BLaER1 treated with 17β-estradiol and CSF1 and Interleukin-3, amounts not matched to agents 10 nM and 100 nM (cell line): ENCODE measurements around the gene GIGYF1.
"Not testable (repeated sequence)": the region's sequence is repeated elsewhere in the genome, so short reads cannot be mapped to it uniquely, and the experiment has no call there.

Experiments used
- H3K27ac ChIP-seq, 11 experiments: shearing (Covaris generic); formaldehyde crosslinking; 2 replicates each; pipeline ENCODE4 v1.8.1; 2022
- H3K27me3 ChIP-seq, 11 experiments: shearing (Covaris generic); formaldehyde crosslinking; 2 replicates each; pipeline ENCODE4 v1.8.1; 2022
- H3K36me3 ChIP-seq, 11 experiments: shearing (Covaris generic); formaldehyde crosslinking; 2 replicates each; pipeline ENCODE4 v1.8.1; 2022
- H3K4me1 ChIP-seq, 10 experiments: shearing (Covaris generic); formaldehyde crosslinking; 2 replicates each; pipeline ENCODE4 v1.8.1; 2022
- H3K4me2 ChIP-seq, 11 experiments: shearing (Covaris generic); formaldehyde crosslinking; 2 replicates each; pipeline ENCODE4 v1.8.1; 2022
- H3K4me3 ChIP-seq, 10 experiments: shearing (Covaris generic); formaldehyde crosslinking; 2 replicates each; pipeline ENCODE4 v1.8.1; 2022
- H3K9ac ChIP-seq, 11 experiments: shearing (Covaris generic); formaldehyde crosslinking; 2 replicates each; pipeline ENCODE4 v1.8.1; 2022
- H3K9me3 ChIP-seq, 11 experiments: shearing (Covaris generic); formaldehyde crosslinking; replicated peaks in 1 of 11; 2 replicates each; pipeline ENCODE4 v1.8.1; 2022
- H4K20me1 ChIP-seq, 11 experiments: shearing (Covaris generic); formaldehyde crosslinking; 2 replicates each; pipeline ENCODE4 v1.8.1; 2022
- Cebpa-rat ChIP-seq, 11 experiments: shearing (Covaris generic); IDR thresholded peaks; 2 replicates each; pipeline ENCODE4 v1.8.1; 2022

Gene GIGYF1

GRCh38 chr7:100694098-100694745 is at the start of gene GIGYF1:
TSS of gene GIGYF1 (minus strand) at chr7:100694250. CDS start at chr7:100688238, 6,012 bp downstream.
- Histone ChIP-seq H3K4me2 (peak within 1 kb of the TSS; percentile 95 to 99 (median 98)), H3K4me1 (peaks cover 38 to 54% (median 46%) of the 10 kb centered on the region in 10 experiments), H3K27me3 (no peaks in the 10 kb centered on the region), H3K9ac (peak within 1 kb of the TSS; percentile 96 to 99 (median 97)), H4K20me1 (peaks cover 39 to 46% (median 44%) of the 10 kb centered on the region in 11 experiments), H3K9me3 (no peaks in the 10 kb centered on the region), H3K27ac (peak within 1 kb of the TSS; percentile 88 to 96 (median 95)), H3K36me3 (peaks cover 0 to 13% (median 0%) of the 10 kb centered on the region in 11 experiments; a peak in 8 of 22 replicates), H3K4me3 (peak within 1 kb of the TSS; percentile 91 to 99 (median 98))
- TF ChIP-seq Cebpa-rat (IDR thresholded peaks at IDR 0.05) = no peak

DNA sequence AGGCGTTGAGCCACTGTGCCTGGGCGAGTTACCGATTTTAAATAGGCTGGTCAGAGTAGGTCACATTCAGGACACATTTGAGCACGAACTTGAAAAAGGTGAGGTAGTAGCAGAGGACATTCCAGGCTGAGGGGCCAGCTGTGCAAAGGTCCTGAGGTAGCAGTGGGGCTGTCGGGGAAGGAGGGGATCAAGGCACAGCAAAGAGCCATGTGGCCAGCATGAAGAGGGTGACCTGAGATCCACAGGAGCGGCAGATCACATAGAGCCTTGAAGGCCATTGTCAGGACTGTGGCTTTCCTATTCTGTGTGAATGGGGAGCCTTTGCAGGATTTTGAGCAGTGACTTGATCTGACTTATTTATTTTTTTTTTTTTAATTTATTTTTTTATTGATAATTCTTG is 45.9 kb upstream of the GIGYF1 start:
- H3K27ac ChIP-seq = no peak overlapping the region
- no peak overlapping the region for H3K4me3 ChIP-seq
- no peaks in the 10 kb centered on the region for H3K9me3 ChIP-seq
- no peak overlapping the region for H3K9ac ChIP-seq
- H4K20me1 ChIP-seq = no peaks in the 10 kb centered on the region
- no peaks in the 10 kb centered on the region for H3K36me3 ChIP-seq
- H3K4me1 ChIP-seq = no peaks in the 10 kb centered on the region
- no peak for TF ChIP-seq Cebpa-rat (IDR thresholded peaks at IDR 0.05)
- H3K27me3 ChIP-seq = peaks cover 1 to 9% (median 8%) of the 10 kb centered on the region in 11 experiments; a peak in 21 of 22 replicates
- no peak overlapping the region for H3K4me2 ChIP-seq

DNA sequence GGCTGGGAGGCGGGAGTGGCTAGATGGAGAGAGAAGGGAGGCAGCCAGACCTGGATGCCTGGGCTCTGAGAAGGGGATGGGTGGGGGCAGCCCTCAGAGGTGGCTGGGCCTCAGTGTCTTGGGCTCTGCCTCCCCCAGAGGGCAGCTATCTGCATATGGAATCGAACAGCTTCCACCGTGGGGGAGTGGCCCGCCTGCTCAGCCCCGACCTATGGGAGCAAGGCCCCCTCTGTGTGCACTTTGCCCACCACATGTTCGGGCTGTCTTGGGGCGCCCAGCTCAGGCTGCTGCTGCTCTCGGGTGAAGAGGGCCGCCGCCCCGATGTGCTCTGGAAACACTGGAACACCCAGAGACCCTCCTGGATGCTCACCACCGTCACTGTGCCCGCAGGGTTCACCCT is 42.6 kb upstream of the GIGYF1 start:
- no peak for TF ChIP-seq Cebpa-rat (IDR thresholded peaks at IDR 0.05)

DNA sequence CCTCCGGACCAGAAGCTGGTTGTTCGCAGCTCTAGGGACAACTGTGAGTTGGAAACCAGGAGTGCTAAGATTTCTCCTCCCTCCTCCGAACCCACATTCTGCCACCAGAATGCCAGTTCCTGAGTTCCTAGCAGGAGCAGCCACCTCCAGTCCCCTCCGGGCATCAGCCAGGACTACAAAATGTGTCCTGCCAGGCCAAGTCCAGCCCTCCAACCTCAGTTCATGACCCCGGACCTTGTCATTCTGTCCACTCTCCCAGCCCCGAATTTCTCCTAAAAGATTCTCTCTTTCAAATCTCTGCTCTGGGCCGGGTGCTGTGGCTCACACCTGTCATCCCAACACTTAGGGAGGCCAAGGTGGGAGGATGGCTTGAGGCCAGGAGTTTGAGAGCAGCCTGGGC is 41.7 kb upstream of the GIGYF1 start:
- Histone ChIP-seq H3K27ac (no peak overlapping the region), H3K9me3 (no peaks in the 10 kb centered on the region), H3K4me2 (no peak overlapping the region), H3K9ac (no peak overlapping the region), H3K27me3 (no peaks in the 10 kb centered on the region), H3K4me3 (no peak overlapping the region), H3K36me3 (no peaks in the 10 kb centered on the region), H3K4me1 (no peaks in the 10 kb centered on the region), H4K20me1 (no peaks in the 10 kb centered on the region)
- no peak for TF ChIP-seq Cebpa-rat (IDR thresholded peaks at IDR 0.05)

More for the DNA sequence above, 42.6 kb upstream of the GIGYF1 start:
- Histone ChIP-seq H3K9me3 (no peaks in the 10 kb centered on the region), H3K36me3 (no peaks in the 10 kb centered on the region), H3K9ac (no peak overlapping the region), H3K27me3 (no peaks in the 10 kb centered on the region), H3K4me2 (no peak overlapping the region), H3K4me3 (no peak overlapping the region), H4K20me1 (no peaks in the 10 kb centered on the region), H3K4me1 (no peaks in the 10 kb centered on the region), H3K27ac (no peak overlapping the region)

GRCh38 chr7:100731937-100732636 is 38.0 kb upstream of the GIGYF1 start:
- Histone ChIP-seq H3K36me3 (no peaks in the 10 kb centered on the region), H4K20me1 (no peaks in the 10 kb centered on the region), H3K27me3 (no peaks in the 10 kb centered on the region), H3K9ac (no peak overlapping the region), H3K4me2 (no peak overlapping the region), H3K4me1 (no peaks in the 10 kb centered on the region), H3K27ac (no peak overlapping the region), H3K4me3 (no peak overlapping the region), H3K9me3 (no peaks in the 10 kb centered on the region)
- TF ChIP-seq Cebpa-rat (IDR thresholded peaks at IDR 0.05) = no peak

DNA sequence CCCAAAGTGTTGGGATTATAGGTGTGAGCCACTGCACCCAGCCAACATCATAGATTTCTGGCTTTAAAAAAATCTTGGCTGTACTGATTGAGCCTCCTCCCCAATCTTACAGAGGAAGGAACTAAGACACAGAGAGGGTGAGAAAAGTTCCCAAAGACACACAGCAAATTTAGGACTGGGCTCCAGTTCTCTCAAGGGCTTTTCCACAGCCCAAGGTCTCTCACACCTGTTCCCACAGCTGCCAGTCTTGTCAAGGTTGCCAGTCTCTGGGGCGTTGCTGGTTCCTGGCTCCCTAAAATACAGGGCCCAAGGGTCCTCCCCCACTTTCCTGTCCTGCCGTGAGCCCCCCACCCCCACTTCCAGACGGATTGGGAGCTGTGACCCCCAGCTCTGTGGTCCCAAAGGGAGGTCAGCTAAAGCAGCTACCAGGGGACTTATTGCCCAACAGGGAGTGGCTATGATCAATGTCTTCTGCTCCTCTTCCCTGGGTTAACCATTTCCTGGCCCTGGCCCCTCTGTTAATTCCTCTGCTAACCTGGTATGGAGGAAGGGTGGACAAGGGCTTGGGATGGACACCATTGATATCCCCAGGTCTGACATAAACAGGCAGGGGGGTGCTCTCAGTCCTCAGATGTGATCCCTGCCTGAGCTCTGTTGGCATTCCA is 36.2 kb upstream of the GIGYF1 start:
- Histone ChIP-seq H3K4me2 (no peak overlapping the region), H3K4me1 (0 out of 20 replicates have a peak, but pooled peaks cover 0 to 4% (median 0%) of the 10 kb centered on the region in 10 experiments), H4K20me1 (no peaks in the 10 kb centered on the region; a peak in 1 of 22 replicates), H3K36me3 (no peaks in the 10 kb centered on the region), H3K9me3 (no peaks in the 10 kb centered on the region), H3K4me3 (no peak overlapping the region), H3K9ac (no peak overlapping the region), H3K27ac (no peak overlapping the region), H3K27me3 (no peaks in the 10 kb centered on the region)
- no peak for TF ChIP-seq Cebpa-rat (IDR thresholded peaks at IDR 0.05)

GRCh38 chr7:100728196-100728595 is 34.1 kb upstream of the GIGYF1 start:
- Histone ChIP-seq H3K9me3 (no peaks in the 10 kb centered on the region), H3K27ac (no peak overlapping the region), H3K4me3 (no peak overlapping the region), H3K27me3 (peaks cover 0 to 9% (median under 1%) of the 10 kb centered on the region in 11 experiments; a peak in 8 of 22 replicates), H4K20me1 (peaks cover 0 to 4% (median 0%) of the 10 kb centered on the region in 11 experiments; a peak in 2 of 22 replicates), H3K9ac (0 out of 22 replicates have a peak overlapping the region, but pooled peaks of 1 of the 11 experiments have one; percentile 4), H3K36me3 (no peaks in the 10 kb centered on the region), H3K4me2 (no peak overlapping the region), H3K4me1 (peaks cover 0 to 8% (median 2%) of the 10 kb centered on the region in 10 experiments; a peak in 3 of 20 replicates)
- no peak for TF ChIP-seq Cebpa-rat (IDR thresholded peaks at IDR 0.05)

- TF ChIP-seq Cebpa-rat (IDR thresholded peaks at IDR 0.05) = no peak
- Histone ChIP-seq H3K27ac (no peak overlapping the region), H3K4me1 (peaks cover 0 to 8% (median 2%) of the 10 kb centered on the region in 10 experiments; a peak in 3 of 20 replicates)
These were observed 33.1 kb upstream of the GIGYF1 start for GRCh38 chr7:100726996-100727761.

GRCh38 chr7:100724364-100724763 is 30.3 kb upstream of the GIGYF1 start:
- not testable (repeated sequence) for H3K9me3 ChIP-seq, H4K20me1 ChIP-seq, H3K27ac ChIP-seq, H3K4me3 ChIP-seq, H3K36me3 ChIP-seq
- Histone ChIP-seq H3K4me2 (peak overlapping the region in 4 of 11 experiments; percentile 24 to 77 (median 66); a peak in 1 of 22 replicates), H3K4me1 (peaks cover 0 to 21% (median 11%) of the 10 kb centered on the region in 10 experiments; a peak in 13 of 20 replicates), H3K27me3 (peaks cover 27 to 47% (median 39%) of the 10 kb centered on the region in 11 experiments), H3K9ac (0 out of 22 replicates have a peak overlapping the region, but pooled peaks of 1 of the 11 experiments have one; percentile 31)

More at GRCh38 chr7:100726996-100727761, 33.1 kb upstream of the GIGYF1 start:
- Histone ChIP-seq H3K9ac (peak overlapping the region in 1 of 11 experiments; percentile 5; a peak in 1 of 22 replicates), H3K9me3 (no peaks in the 10 kb centered on the region), H3K36me3 (no peaks in the 10 kb centered on the region), H3K27me3 (peaks cover under 1 to 19% (median 11%) of the 10 kb centered on the region in 11 experiments; a peak in 19 of 22 replicates), H3K4me2 (no peak overlapping the region), H3K4me3 (no peak overlapping the region), H4K20me1 (peaks cover 0 to 8% (median 0%) of the 10 kb centered on the region in 11 experiments; a peak in 2 of 22 replicates)
